HepG2 (cell line): ENCODE data around the gene PUDP. TPM values are rescaled to one million over a fixed set of nuclear protein-coding genes. Genes with fewer than 3 reads are reported as not detected.

ENCODE experiments used
- ATAC-seq: fragments of 200-7000 bp; cut with Tn5 transposase; 3 replicates; pipeline ENCODE4 v1.9.1; 2020; ENCODE audit warnings: mild to moderate bottlenecking, moderate library complexity
- BruUV-seq: library from RNA; stranded (reverse); fragments of 400-500 nt; replicated peaks from 2 replicates; lab custom pipeline; 2021; lab: Mats Ljungman, UMichigan
- CTCF ChIA-PET: fragments of 300-600 bp; formaldehyde crosslinking; extraction: SDS; loops from one replicate; lab custom pipeline; 2021; ENCODE audit warnings: low total read pairs, inconsistent platforms, low intra/inter-chr PET ratio; lab: Yijun Ruan, JAX
- POLR2A ChIA-PET: fragments of 350-600 bp; sonication (Branson Sonifier 250); formaldehyde crosslinking; loops from one replicate; lab custom pipeline; 2020; ENCODE audit warnings: antibody characterized with exemption, inconsistent platforms; lab: Yijun Ruan, JAX
- DNase-seq: peaks from one replicate; pipeline ENCODE4 v3.0.0-alpha.2; 2015; ENCODE audit warnings: low spot score
- FAIRE-seq: peaks from 3 replicates; lab custom pipeline; 2011; peaks lifted over from hg19 to GRCh38; lab: Jason Lieb, UNC
- H2AFZ ChIP-seq: one replicate; pipeline ENCODE4 v1.6.1; 2011; ENCODE audit warnings: low read length, inconsistent platforms
- H3K27ac ChIP-seq: fragments of 300-600 bp; 3 replicates; pipeline ENCODE4 v1.8.0; 2011; ENCODE audit warnings: mixed run types, mild to moderate bottlenecking, mixed read lengths, low read length, inconsistent platforms; ENCODE audit not compliant: insufficient read depth; ENCODE audit errors: extremely low read length
- H3K27me3 ChIP-seq, 2 experiments: fragments of 200-600 bp in 1 of 2; 2 replicates in 1 of 2; 3 replicates in 1 of 2; pipeline versions ENCODE4 v1.6.0 to v1.8.0; 2011; ENCODE audit warnings: low read length in 2 of 2, mild to moderate bottlenecking in 2 of 2, moderate library complexity in 2 of 2, inconsistent platforms in 1 of 2; ENCODE audit not compliant: insufficient read depth in 2 of 2, control insufficient read depth in 1 of 2
- H3K36me3 ChIP-seq, 2 experiments: fragments of 200-600 bp in 1 of 2; replicated peaks in 1 of 2; 2 replicates in 1 of 2; 3 replicates in 1 of 2; pipeline versions ENCODE4 v1.5.1 to v1.8.0; 2011; ENCODE audit warnings: low read length in 2 of 2, inconsistent platforms in 1 of 2; ENCODE audit not compliant: insufficient read depth in 2 of 2, control insufficient read depth in 1 of 2
- H3K4me1 ChIP-seq: 2 replicates; pipeline ENCODE4 v1.5.1; 2012; ENCODE audit warnings: low read length, inconsistent platforms; ENCODE audit not compliant: insufficient read depth
- H3K4me2 ChIP-seq: 2 replicates; pipeline ENCODE4 v1.6.0; 2011; ENCODE audit warnings: low read depth, low read length, inconsistent platforms
- H3K4me3 ChIP-seq, 3 experiments: fragments of 200-600 bp in 1 of 3; sonication (generic), shearing (Covaris generic) in 1 of 3; replicated peaks in 1 of 3; 2 replicates each; pipeline ENCODE4 v1.5.1; 2011 to 2016; ENCODE audit warnings: low read length in 3 of 3, inconsistent platforms in 2 of 3, low read depth in 2 of 3, mild to moderate bottlenecking in 2 of 3, control low read depth in 1 of 3, mixed read lengths in 1 of 3; ENCODE audit not compliant: insufficient read depth in 1 of 3
- H3K79me2 ChIP-seq: one replicate; pipeline ENCODE4 v1.6.1; 2011; ENCODE audit warnings: low read length, inconsistent platforms; ENCODE audit not compliant: insufficient read depth
- H3K9ac ChIP-seq: 2 replicates; pipeline ENCODE4 v1.6.0; 2011; ENCODE audit warnings: mild to moderate bottlenecking, low read depth, low read length, inconsistent platforms; ENCODE audit not compliant: insufficient read depth
- H3K9me3 ChIP-seq: 2 replicates; pipeline ENCODE4 v1.5.1; 2012; ENCODE audit warnings: mild to moderate bottlenecking, low read length
- H4K20me1 ChIP-seq: 2 replicates; pipeline ENCODE4 v1.6.0; 2011; ENCODE audit warnings: inconsistent platforms, mild to moderate bottlenecking, low read length, moderate library complexity; ENCODE audit not compliant: insufficient read depth
- AGO2 ChIP-seq: fragments of 200-400 bp; formaldehyde crosslinking; optimal IDR thresholded peaks from 2 replicates; pipeline ENCODE3; 2017; ENCODE audit warnings: mild to moderate bottlenecking, low read depth, low read length, moderate library complexity
- JUND ChIP-seq: sonication (generic); formaldehyde crosslinking; IDR thresholded peaks from 2 replicates; pipeline ENCODE4 v1.8.0; 2022; ENCODE audit warnings: mild to moderate bottlenecking, missing genetic modification reagents
- MAZ ChIP-seq, 2 experiments: sonication (generic) in 1 of 2; formaldehyde crosslinking in 1 of 2; IDR thresholded peaks; 2 replicates each; pipeline versions ENCODE4 v1.5.0 to v1.6.1; 2012 to 2020; ENCODE audit warnings: low read depth in 2 of 2, mild to moderate bottlenecking in 2 of 2, borderline replicate concordance in 1 of 2, improper control_type of control experiment in 1 of 2, low read length in 1 of 2, missing genetic modification reagents in 1 of 2, moderate library complexity in 1 of 2
- NBN ChIP-seq: fragments of 450-650 bp; conservative IDR thresholded peaks from 2 replicates; pipeline ENCODE4 v1.6.1; 2017
- REL ChIP-seq: sonication (generic); formaldehyde crosslinking; conservative IDR thresholded peaks from 2 replicates; pipeline ENCODE4 v1.8.0; 2022; ENCODE audit warnings: mild to moderate bottlenecking, missing genetic modification reagents, moderate library complexity
- RFXANK ChIP-seq: IDR thresholded peaks from 2 replicates; pipeline ENCODE4 v1.6.1; 2016
- SMARCC2 ChIP-seq: fragments of 450-650 bp; IDR thresholded peaks from 2 replicates; pipeline ENCODE4 v1.6.1; 2017; ENCODE audit warnings: antibody characterized with exemption, mild to moderate bottlenecking
- SRSF9 ChIP-seq: fragments of 200-400 bp; formaldehyde crosslinking; IDR thresholded peaks from 2 replicates; pipeline ENCODE4 v1.6.1; 2018; ENCODE audit warnings: borderline replicate concordance, mild to moderate bottlenecking, low read depth, low read length; ENCODE audit not compliant: insufficient read depth, poor library complexity, severe bottlenecking
- ZNF44 ChIP-seq: sonication (generic); formaldehyde crosslinking; IDR thresholded peaks from 2 replicates; pipeline ENCODE4 v1.5.1; 2020; ENCODE audit warnings: mild to moderate bottlenecking, missing genetic modification reagents
- ZNF451 ChIP-seq: sonication (generic); formaldehyde crosslinking; IDR thresholded peaks from 2 replicates; pipeline ENCODE4 v1.5.0; 2020; ENCODE audit warnings: mild to moderate bottlenecking, missing genetic modification reagents
- ZNF614 ChIP-seq: IDR thresholded peaks from 2 replicates; pipeline ENCODE4 v1.6.1; 2018; ENCODE audit warnings: missing biosample characterization, missing genetic modification reagents, inconsistent platforms, borderline replicate concordance
- ZNF773 ChIP-seq: sonication (generic); formaldehyde crosslinking; IDR thresholded peaks from 2 replicates; pipeline ENCODE4 v1.4.0; 2020; ENCODE audit warnings: missing genetic modification reagents, borderline replicate concordance
- ZNF792 ChIP-seq: IDR thresholded peaks from 2 replicates; pipeline ENCODE4 v1.6.1; 2016
- WGBS: methylation state at CpG from one replicate; pipeline ENCODE4 v1.1.6; 2017; ENCODE audit warnings: low lambda C conversion rate; 5-methylcytosine and 5-hydroxymethylcytosine counted together
- in situ Hi-C: cut with HindIII; loops from 2 replicates; pipeline ENCODE4 v1.10.0; 2017; ENCODE audit warnings: low pct_unique_long_range_greater_than_20kb; ENCODE audit not compliant: extremely low pct_ligation_motif_present
- intact Hi-C: fragments of 100-400 bp; cut with micrococcal nuclease; formaldehyde crosslinking; loops from one replicate; pipeline ENCODE4 v1.10.0; 2022; ENCODE audit not compliant: unreplicated experiment
- polyA plus RNA-seq, 8 experiments: library from polyadenylated mRNA; depleted of rRNA in 3 of 8; stranded (reverse) in 7 of 8; unstranded in 1 of 8; fragments of >200 nt; fragmentation: Illumina TruSeq in 4 of 8; extraction: Trizol in 4 of 8; gene quantifications; 2 replicates each; pipeline versions ENCODE4 v1.2.1 to v1.2.3, GENCODE V29; 2011 to 2016; ENCODE audit warnings: low read depth in 4 of 8, missing spikeins in 1 of 8, mixed read lengths in 1 of 8; ENCODE audit not compliant: insufficient read depth in 1 of 8
- total RNA-seq, 5 experiments: library from RNA; depleted of rRNA; stranded (reverse); fragments of >200 nt; fragmentation: Illumina TruSeq; extraction: Trizol; gene quantifications; 2 replicates each; pipeline ENCODE4 v1.2.3, GENCODE V29; 2016; ENCODE audit warnings: low read depth in 1 of 5
- TF ChIP-seq, protein P1 (sequence below): sonication (generic); formaldehyde crosslinking; IDR thresholded peaks from 2 replicates; pipeline ENCODE4 v1.4.0; 2020; ENCODE audit warnings: missing genetic modification reagents, mild to moderate bottlenecking, borderline replicate concordance

The PUDP gene
- total and polyA plus RNA-seq, 2 of the 13 experiments (the other 11 are each of a cell fraction or from before 2014, with no cell fraction given), result 7.5 to 23.5 TPM

DNA sequence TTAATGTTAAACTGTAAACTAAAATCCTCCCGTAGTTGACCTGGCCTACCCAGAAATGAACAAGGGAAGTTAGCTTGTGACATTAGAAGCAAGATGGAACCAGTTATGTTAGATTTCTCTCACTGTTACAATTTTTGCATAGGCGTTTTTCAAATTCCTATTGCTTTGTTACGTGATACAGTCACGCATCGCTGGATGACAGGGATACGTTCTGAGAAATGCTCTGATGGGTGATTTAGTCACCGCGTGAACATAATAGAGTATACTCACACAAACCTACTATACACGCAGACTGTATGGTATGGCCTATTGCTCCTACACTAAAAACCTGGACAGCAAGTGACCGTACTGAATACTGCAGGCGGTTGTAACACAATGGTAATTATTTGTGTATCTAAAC lies 46.7 kb upstream of the PUDP start:
- Histone ChIP-seq H3K9ac (no peak overlapping the region), H3K27me3 (no peaks in the 10 kb centered on the region), H4K20me1 (no peaks in the 10 kb centered on the region), H3K4me2 (no peak overlapping the region), H3K79me2 (no peaks in the 10 kb centered on the region), H3K4me3 (no peak overlapping the region), H3K36me3 (no peaks in the 10 kb centered on the region; a peak in 1 of 5 replicates), H3K4me1 (no peaks in the 10 kb centered on the region), H3K27ac (no peak overlapping the region), H2AFZ (no peak overlapping the region), H3K9me3 (no peaks in the 10 kb centered on the region)
- POLR2A ChIA-PET, result no interaction called here
- ATAC-seq, result no peak
- TF ChIP-seq ZNF44 (CRISPR knock-in tag) (no peak), NBN (no peak), SRSF9 (no peak), AGO2 (no peak), SMARCC2 (no peak), ZNF773 (CRISPR knock-in tag) (no peak), RFXANK (CRISPR knock-in tag) (no peak), ZNF792 (CRISPR knock-in tag) (no peak), REL (CRISPR knock-in tag) (no peak), MAZ (IDR thresholded peaks at IDR 0.05; ENCODE audit: borderline replicate concordance, low read depth, low read length) (no peak), MAZ (CRISPR knock-in tag; IDR thresholded peaks at IDR 0.05; ENCODE audit: low read depth) (no peak), ZNF614 (CRISPR knock-in tag) (no peak), JUND (CRISPR knock-in tag) (no peak), ZNF451 (no peak)
- TF ChIP-seq, protein P1, sequence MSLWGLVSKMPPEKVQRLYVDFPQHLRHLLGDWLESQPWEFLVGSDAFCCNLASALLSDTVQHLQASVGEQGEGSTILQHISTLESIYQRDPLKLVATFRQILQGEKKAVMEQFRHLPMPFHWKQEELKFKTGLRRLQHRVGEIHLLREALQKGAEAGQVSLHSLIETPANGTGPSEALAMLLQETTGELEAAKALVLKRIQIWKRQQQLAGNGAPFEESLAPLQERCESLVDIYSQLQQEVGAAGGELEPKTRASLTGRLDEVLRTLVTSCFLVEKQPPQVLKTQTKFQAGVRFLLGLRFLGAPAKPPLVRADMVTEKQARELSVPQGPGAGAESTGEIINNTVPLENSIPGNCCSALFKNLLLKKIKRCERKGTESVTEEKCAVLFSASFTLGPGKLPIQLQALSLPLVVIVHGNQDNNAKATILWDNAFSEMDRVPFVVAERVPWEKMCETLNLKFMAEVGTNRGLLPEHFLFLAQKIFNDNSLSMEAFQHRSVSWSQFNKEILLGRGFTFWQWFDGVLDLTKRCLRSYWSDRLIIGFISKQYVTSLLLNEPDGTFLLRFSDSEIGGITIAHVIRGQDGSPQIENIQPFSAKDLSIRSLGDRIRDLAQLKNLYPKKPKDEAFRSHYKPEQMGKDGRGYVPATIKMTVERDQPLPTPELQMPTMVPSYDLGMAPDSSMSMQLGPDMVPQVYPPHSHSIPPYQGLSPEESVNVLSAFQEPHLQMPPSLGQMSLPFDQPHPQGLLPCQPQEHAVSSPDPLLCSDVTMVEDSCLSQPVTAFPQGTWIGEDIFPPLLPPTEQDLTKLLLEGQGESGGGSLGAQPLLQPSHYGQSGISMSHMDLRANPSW (CRISPR knock-in tag), result no peak
- CTCF ChIA-PET, result no interaction called here
- in situ Hi-C loops (no loop called here), intact Hi-C loops (no loop called here)
- no peak for FAIRE-seq
- no peak for DNase-seq
- 96% methylated on average over 9 of the region's 11 CpGs for WGBS
- no TSS peak for BruUV-seq
